ENCODE data around the gene TM9SF1.
A peak's percentile ranks its signal among the peaks of the same experiment; 100 is the strongest.
"Not testable (repeated sequence)": the region's sequence is repeated elsewhere in the genome, so short reads cannot be mapped to it uniquely, and the experiment has no call there.

Gene TM9SF1

GRCh38 chr14:24233538-24233866 lies 38.3 kb upstream of the TM9SF1 start:
- peaks cover 66% of the 10 kb centered on the region for H3K4me1 Mint-ChIP-seq
- no peaks in the 10 kb centered on the region for H3K9me3 Mint-ChIP-seq
- peak overlapping the region; percentile 87 for H3K4me3 Mint-ChIP-seq
- peaks cover 56% of the 10 kb centered on the region for H3K36me3 Mint-ChIP-seq
- peak overlapping the region; percentile 91 for H3K27ac Mint-ChIP-seq
- H3K27me3 Mint-ChIP-seq: no peaks in the 10 kb centered on the region
- DNase-seq: no peak
- CTCF ChIA-PET: interaction anchor here (1.5 to 3.2 kb wide), 3 partner anchors 9 to 76 kb away, joined by 3 to 16 read pairs (median 4); partner anchors contain the start of genes LTB4R2 and TINF2

GRCh38 chr14:24232645-24233537 lies 37.6 kb upstream of the TM9SF1 start, which contains the start of gene GMPR2:
Gene GMPR2 (plus strand): TSS chr14:24232929. CDS start chr14:24233254, 325 bp downstream.
- H3K27ac Mint-ChIP-seq: peak within 1 kb of the TSS; percentile 91
- peaks cover 51% of the 10 kb centered on the region for H3K36me3 Mint-ChIP-seq
- CTCF ChIA-PET: interaction anchor here (1.5 to 3.2 kb wide), 3 partner anchors 10 to 77 kb away, joined by 3 to 16 read pairs (median 4); partner anchors contain the start of genes LTB4R2 and TINF2
- peaks cover 60% of the 10 kb centered on the region for H3K4me1 Mint-ChIP-seq
- peak within 1 kb of the TSS; percentile 87 for H3K4me3 Mint-ChIP-seq
- no peaks in the 10 kb centered on the region for H3K9me3 Mint-ChIP-seq
- DNase-seq: peak; percentile 46
- no peaks in the 10 kb centered on the region for H3K27me3 Mint-ChIP-seq

- Mint-ChIP-seq H3K4me3 (peak within 1 kb of the TSS; percentile 87), H3K27ac (peak within 1 kb of the TSS; percentile 91), H3K27me3 (no peaks in the 10 kb centered on the region), H3K4me1 (peaks cover 60% of the 10 kb centered on the region), H3K36me3 (peaks cover 48% of the 10 kb centered on the region), H3K9me3 (no peaks in the 10 kb centered on the region)
- peak; percentile 94 for DNase-seq
- CTCF ChIA-PET: interaction anchor here (1.5 to 3.2 kb wide), 3 partner anchors 10 to 77 kb away, joined by 3 to 16 read pairs (median 4); partner anchors contain the start of genes LTB4R2 and TINF2
Observed at GRCh38 chr14:24232121-24232644, 36.9 kb upstream of the TM9SF1 start, which contains the start of gene NEDD8. Gene NEDD8 (minus strand): TSS chr14:24232367. CDS start chr14:24232267, 100 bp downstream.

- H3K9me3 Mint-ChIP-seq: no peaks in the 10 kb centered on the region
- peaks cover 46% of the 10 kb centered on the region for H3K36me3 Mint-ChIP-seq
- H3K4me3 Mint-ChIP-seq: peak overlapping the region; percentile 87
- peak overlapping the region; percentile 91 for H3K27ac Mint-ChIP-seq
- CTCF ChIA-PET: interaction anchor here (0.9 to 1.3 kb wide), 3 partner anchors 10 to 66 kb away, joined by 3 to 4 read pairs (median 4); partner anchors contain the start of genes MDP1 and TINF2
- H3K4me1 Mint-ChIP-seq: peaks cover 61% of the 10 kb centered on the region
- no peaks in the 10 kb centered on the region for H3K27me3 Mint-ChIP-seq
- peak; percentile 50 for DNase-seq
Observed at GRCh38 chr14:24231263-24232120, 36.3 kb upstream of the TM9SF1 start.

GRCh38 chr14:24228902-24229301 lies 33.7 kb upstream of the TM9SF1 start:
- Mint-ChIP-seq H3K27me3 (no peaks in the 10 kb centered on the region), H3K9me3 (no peaks in the 10 kb centered on the region), H3K27ac (no peak overlapping the region), H3K36me3 (peaks cover 27% of the 10 kb centered on the region), H3K4me3 (no peak overlapping the region), H3K4me1 (peaks cover 42% of the 10 kb centered on the region)
- CTCF ChIA-PET: interaction anchor here (0.7 to 1.5 kb wide), 5 partner anchors 8 to 80 kb away, joined by 3 to 6 read pairs (median 3); partner anchors contain the start of gene CIDEB
- no peak for DNase-seq

GRCh38 chr14:24226473-24226872 lies 31.2 kb upstream of the TM9SF1 start:
- Mint-ChIP-seq H3K27ac (no peak overlapping the region), H3K4me3 (no peak overlapping the region), H3K36me3 (peaks cover 23% of the 10 kb centered on the region), H3K4me1 (peaks cover 31% of the 10 kb centered on the region), H3K27me3 (no peaks in the 10 kb centered on the region), H3K9me3 (no peaks in the 10 kb centered on the region)
- no peak for DNase-seq
- CTCF ChIA-PET: no interaction called here

GRCh38 chr14:24224618-24225071 lies 29.4 kb upstream of the TM9SF1 start:
- H3K9me3 Mint-ChIP-seq: no peaks in the 10 kb centered on the region
- no peak overlapping the region for H3K4me3 Mint-ChIP-seq
- peaks cover 20% of the 10 kb centered on the region for H3K4me1 Mint-ChIP-seq
- no peak overlapping the region for H3K27ac Mint-ChIP-seq
- peaks cover 22% of the 10 kb centered on the region for H3K36me3 Mint-ChIP-seq
- CTCF ChIA-PET: interaction anchor here (1.2 kb wide), 1 partner anchor 72 kb away, joined by 5 read pairs; no protein-coding TSS in a partner anchor
- DNase-seq: no peak
- H3K27me3 Mint-ChIP-seq: no peaks in the 10 kb centered on the region

GRCh38 chr14:24222987-24223386 lies 27.7 kb upstream of the TM9SF1 start:
- DNase-seq, CTCF ChIA-PET, H3K27ac Mint-ChIP-seq, H3K27me3 Mint-ChIP-seq, H3K9me3 Mint-ChIP-seq, H3K4me3 Mint-ChIP-seq: not testable (repeated sequence)
- peaks cover 13% of the 10 kb centered on the region for H3K4me1 Mint-ChIP-seq
- peaks cover 22% of the 10 kb centered on the region for H3K36me3 Mint-ChIP-seq

GRCh38 chr14:24219521-24219920 lies 24.3 kb upstream of the TM9SF1 start:
- no peak for DNase-seq
- no peak overlapping the region for H3K4me3 Mint-ChIP-seq
- H3K4me1 Mint-ChIP-seq: peaks cover 25% of the 10 kb centered on the region
- CTCF ChIA-PET: interaction anchor here (0.7 to 1.1 kb wide), 3 partner anchors 12 to 78 kb away, joined by 3 to 9 read pairs (median 3); no protein-coding TSS in a partner anchor
- no peaks in the 10 kb centered on the region for H3K9me3 Mint-ChIP-seq
- H3K27me3 Mint-ChIP-seq: peaks cover 6% of the 10 kb centered on the region
- peaks cover 23% of the 10 kb centered on the region for H3K36me3 Mint-ChIP-seq
- no peak overlapping the region for H3K27ac Mint-ChIP-seq

- H3K9me3 Mint-ChIP-seq: no peaks in the 10 kb centered on the region
- no peak for DNase-seq
- H3K4me3 Mint-ChIP-seq: no peak overlapping the region
- peaks cover 6% of the 10 kb centered on the region for H3K27me3 Mint-ChIP-seq
- no peak overlapping the region for H3K27ac Mint-ChIP-seq
- H3K36me3 Mint-ChIP-seq: peaks cover 24% of the 10 kb centered on the region
- peaks cover 28% of the 10 kb centered on the region for H3K4me1 Mint-ChIP-seq
- CTCF ChIA-PET: interaction anchor here (0.7 to 1.1 kb wide), 2 partner anchors 11 to 78 kb away, joined by 3 to 9 read pairs; no protein-coding TSS in a partner anchor
Observed at GRCh38 chr14:24219080-24219479, 23.8 kb upstream of the TM9SF1 start.

GRCh38 chr14:24216876-24217275 lies 21.6 kb upstream of the TM9SF1 start:
- H3K36me3 Mint-ChIP-seq: peaks cover 31% of the 10 kb centered on the region
- not testable (repeated sequence) for H3K4me3 Mint-ChIP-seq, DNase-seq, H3K27me3 Mint-ChIP-seq, H3K9me3 Mint-ChIP-seq
- H3K4me1 Mint-ChIP-seq: peaks cover 45% of the 10 kb centered on the region
- peak overlapping the region; percentile 95 for H3K27ac Mint-ChIP-seq
- CTCF ChIA-PET: interaction anchor here (2.4 to 2.9 kb wide), 3 partner anchors 21 to 80 kb away, joined by 8 to 26 read pairs (median 10); partner anchors contain the start of genes TINF2 and TM9SF1

- Mint-ChIP-seq H3K27me3 (peaks cover 6% of the 10 kb centered on the region), H3K36me3 (peaks cover 36% of the 10 kb centered on the region), H3K4me3 (peak overlapping the region; percentile 94), H3K9me3 (no peaks in the 10 kb centered on the region), H3K27ac (peak overlapping the region; percentile 95), H3K4me1 (peaks cover 51% of the 10 kb centered on the region)
- CTCF ChIA-PET: interaction anchor here (0.9 to 2.9 kb wide), 12 partner anchors 15 to 221 kb away, joined by 3 to 26 read pairs (median 6); partner anchors contain the start of genes CIDEB, DHRS1, LTB4R2 and NOP9
- DNase-seq: no peak
Observed at GRCh38 chr14:24216345-24216699, 21.1 kb upstream of the TM9SF1 start.

All from activated naive CD4-positive, alpha-beta T cell treated with anti-CD3 and anti-CD28 coated beads, Interleukin-2, amount 10 ng/mL, durations not matched to agents 7 days and 5 days (primary cell).